IMR-90 (cell line): ENCODE results near the gene TTC8. TPM values are rescaled to one million over a fixed set of nuclear protein-coding genes. Genes with fewer than 3 reads are reported as not detected.

Experiments
- ATAC-seq: fragments of 200-7000 bp; cut with Tn5 transposase; 2 replicates; pipeline ENCODE4 v1.9.1; 2020; ENCODE audit warnings: low read depth, mild to moderate bottlenecking, moderate library complexity
- BruUV-seq: library from RNA; stranded (reverse); fragments of 400-500 nt; replicated peaks from 2 replicates; lab custom pipeline; 2021; lab: Mats Ljungman, UMichigan
- CTCF ChIA-PET: fragments of 300-600 bp; formaldehyde crosslinking; extraction: SDS; loops from one replicate; lab custom pipeline; 2021; ENCODE audit warnings: antibody characterized with exemption; lab: Yijun Ruan, JAX
- POLR2A ChIA-PET: fragments of 300-600 bp; sonication (Branson Sonifier 250); formaldehyde crosslinking; loops from one replicate; lab custom pipeline; 2022; ENCODE audit warnings: antibody characterized with exemption; ENCODE audit not compliant: unreplicated experiment; lab: Charles Lee
- DNase-seq: peaks from one replicate; pipeline ENCODE4 v3.0.0; 2013
- H2AFZ ChIP-seq: replicated peaks from 2 replicates; pipeline ENCODE3; 2013; ENCODE audit warnings: low read length, mild to moderate bottlenecking; ENCODE audit not compliant: poor library complexity
- H2AK5ac ChIP-seq: 2 replicates; pipeline ENCODE4 v1.6.1; 2013; ENCODE audit warnings: low read depth, low read length, inconsistent platforms
- H2AK9ac ChIP-seq: replicated peaks from 2 replicates; pipeline ENCODE3; 2013; ENCODE audit warnings: mild to moderate bottlenecking, low read depth, low read length, moderate library complexity; ENCODE audit not compliant: poor library complexity
- H2BK120ac ChIP-seq: 2 replicates; pipeline ENCODE4 v1.6.1; 2013; ENCODE audit warnings: low read depth, low read length, inconsistent platforms
- H2BK15ac ChIP-seq: 3 replicates; pipeline ENCODE4 v1.6.1; 2013; ENCODE audit warnings: low read depth, low read length, inconsistent platforms
- H2BK20ac ChIP-seq: 2 replicates; pipeline ENCODE4 v1.6.1; 2013; ENCODE audit warnings: low read depth, mild to moderate bottlenecking, inconsistent platforms, low read length, moderate library complexity
- H2BK5ac ChIP-seq: 2 replicates; pipeline ENCODE4 v1.6.1; 2013; ENCODE audit warnings: mild to moderate bottlenecking, low read depth, low read length, inconsistent platforms; ENCODE audit not compliant: poor library complexity, severe bottlenecking
- H3K14ac ChIP-seq: replicated peaks from 2 replicates; pipeline ENCODE4 v1.6.1; 2013; ENCODE audit warnings: low read depth, low read length, inconsistent platforms
- H3K18ac ChIP-seq: 2 replicates; pipeline ENCODE4 v1.6.1; 2013; ENCODE audit warnings: low read depth, low read length, control low read depth
- H3K23ac ChIP-seq: 2 replicates; pipeline ENCODE4 v1.6.1; 2013; ENCODE audit warnings: low read depth, low read length, inconsistent platforms
- H3K27ac ChIP-seq: 2 replicates; pipeline ENCODE4 v1.5.1; 2013; ENCODE audit warnings: mild to moderate bottlenecking, control low read depth, low read length; ENCODE audit not compliant: insufficient read depth
- H3K27me3 ChIP-seq: 2 replicates; pipeline ENCODE4 v1.6.1; 2013; ENCODE audit warnings: low read length; ENCODE audit not compliant: control insufficient read depth, insufficient read depth
- H3K36me3 ChIP-seq: 2 replicates; pipeline ENCODE4 v1.6.1; 2013; ENCODE audit warnings: low read length, mixed read lengths; ENCODE audit not compliant: control insufficient read depth, insufficient read depth
- H3K4ac ChIP-seq: 2 replicates; pipeline ENCODE4 v1.6.1; 2013; ENCODE audit warnings: low read depth, low read length, inconsistent platforms
- H3K4me1 ChIP-seq: 2 replicates; pipeline ENCODE4 v1.6.1; 2013; ENCODE audit warnings: low read length, mixed read lengths; ENCODE audit not compliant: control insufficient read depth, insufficient read depth
- H3K4me2 ChIP-seq: 2 replicates; pipeline ENCODE4 v1.6.1; 2013; ENCODE audit warnings: low read depth, mild to moderate bottlenecking, control low read depth, low read length, moderate library complexity
- H3K4me3 ChIP-seq: 2 replicates; pipeline ENCODE4 v1.5.1; 2013; ENCODE audit warnings: low read depth, mild to moderate bottlenecking, control low read depth, low read length, moderate library complexity; ENCODE audit not compliant: insufficient read depth
- H3K56ac ChIP-seq: 2 replicates; pipeline ENCODE4 v1.6.1; 2013; ENCODE audit warnings: low read length, inconsistent platforms; ENCODE audit not compliant: insufficient read depth; ENCODE audit errors: extremely low read depth
- H3K79me1 ChIP-seq, 2 experiments: 2 replicates each; pipeline ENCODE4 v1.6.1; 2013; ENCODE audit warnings: low read length in 2 of 2, inconsistent platforms in 1 of 2, low read depth in 1 of 2
- H3K9ac ChIP-seq: 2 replicates; pipeline ENCODE4 v1.6.1; 2013; ENCODE audit warnings: low read depth, low read length, control low read depth
- H3K9me1 ChIP-seq: 2 replicates; pipeline ENCODE4 v1.6.1; 2013; ENCODE audit warnings: low read length, inconsistent platforms; ENCODE audit not compliant: insufficient read depth
- H3K9me3 ChIP-seq: 2 replicates; pipeline ENCODE4 v1.6.1; 2013; ENCODE audit warnings: low read length; ENCODE audit not compliant: control insufficient read depth, insufficient read depth
- H4K20me1 ChIP-seq: 2 replicates; pipeline ENCODE4 v1.6.1; 2013; ENCODE audit warnings: low read length, inconsistent platforms; ENCODE audit not compliant: insufficient read depth
- H4K5ac ChIP-seq: 2 replicates; pipeline ENCODE4 v1.6.1; 2013; ENCODE audit warnings: mild to moderate bottlenecking, low read depth, low read length, control low read depth
- H4K8ac ChIP-seq, 2 experiments: 2 replicates each; pipeline ENCODE4 v1.6.1; 2013; ENCODE audit warnings: low read depth in 2 of 2, low read length in 2 of 2, control low read depth in 1 of 2, inconsistent platforms in 1 of 2
- H4K91ac ChIP-seq: 2 replicates; pipeline ENCODE4 v1.6.1; 2013; ENCODE audit warnings: low read depth, low read length, inconsistent platforms; ENCODE audit not compliant: insufficient read depth
- CEBPB ChIP-seq: IDR thresholded peaks from 2 replicates; pipeline ENCODE4 v1.6.1; 2012; ENCODE audit warnings: low read depth, low read length, improper control_type of control experiment
- CHD1 ChIP-seq: IDR thresholded peaks from 2 replicates; pipeline ENCODE4 v1.6.1; 2012; ENCODE audit warnings: low read depth, low read length, improper control_type of control experiment
- MAFK ChIP-seq: IDR thresholded peaks from 2 replicates; pipeline ENCODE4 v1.6.1; 2012; ENCODE audit warnings: low read depth, low read length, improper control_type of control experiment
- MXI1 ChIP-seq: IDR thresholded peaks from 2 replicates; pipeline ENCODE4 v1.6.1; 2012; ENCODE audit warnings: low read depth, mild to moderate bottlenecking, low read length, moderate library complexity, borderline replicate concordance
- RCOR1 ChIP-seq: IDR thresholded peaks from 2 replicates; pipeline ENCODE4 v1.6.1; 2012; ENCODE audit warnings: mild to moderate bottlenecking, low read length, improper control_type of control experiment; ENCODE audit not compliant: insufficient replicate concordance
- RFX5 ChIP-seq: IDR thresholded peaks from 2 replicates; pipeline ENCODE4 v1.8.0; 2012; ENCODE audit warnings: low read depth, mild to moderate bottlenecking, low read length, moderate library complexity
- SMC3 ChIP-seq: fragments of 150-350 bp; IDR thresholded peaks from 2 replicates; pipeline ENCODE4 v1.6.1; 2016; ENCODE audit warnings: low read depth, mild to moderate bottlenecking, antibody characterized with exemption, low read length, moderate library complexity
- WGBS, 2 experiments: methylation state at CpG; one replicate each; pipeline versions ENCODE4 v1.1.5 to v1.1.7; 2013; ENCODE audit warnings: missing lambda C conversion rate in 2 of 2; ENCODE audit not compliant: insufficient read length in 1 of 2; ENCODE audit errors: extremely low coverage in 2 of 2; 5-methylcytosine and 5-hydroxymethylcytosine counted together
- dilution Hi-C: fragments of 300-500 bp; cut with HindIII; formaldehyde crosslinking; loops from one replicate; pipeline ENCODE4 v1.14.3; 2018; ENCODE audit warnings: low sequenced_read_pairs; ENCODE audit not compliant: unreplicated experiment
- in situ Hi-C: fragments of 300-500 bp; cut with MboI; formaldehyde crosslinking; loops from 3 replicates; pipeline ENCODE4 v1.14.3; 2019; ENCODE audit warnings: low sequenced_read_pairs, inconsistent platforms, mixed read lengths
- intact Hi-C: fragments of 100-400 bp; cut with micrococcal nuclease; formaldehyde crosslinking; loops from 2 replicates; pipeline ENCODE4 v1.10.0; 2022
- polyA plus RNA-seq, 3 experiments: library from polyadenylated mRNA; depleted of rRNA; stranded (reverse); fragments of >200 nt; gene quantifications; 2 replicates each; pipeline ENCODE4 v1.2.3, GENCODE V29; 2012; ENCODE audit warnings: low replicate concordance in 1 of 3
- total RNA-seq: library from RNA; depleted of rRNA; stranded (reverse); fragments of >200 nt; gene quantifications from 2 replicates; pipeline ENCODE4 v1.2.3, GENCODE V29; 2012
- TF ChIP-seq, protein P1 (sequence below): fragments of 150-350 bp; IDR thresholded peaks from 2 replicates; pipeline ENCODE4 v1.6.1; 2017; ENCODE audit warnings: mild to moderate bottlenecking, antibody characterized with exemption, low read length, low read depth

The TTC8 gene
- total and polyA plus RNA-seq, 2 of the 4 experiments (the other 2 are of a cell fraction): 48.9 to 84.2 TPM

DNA sequence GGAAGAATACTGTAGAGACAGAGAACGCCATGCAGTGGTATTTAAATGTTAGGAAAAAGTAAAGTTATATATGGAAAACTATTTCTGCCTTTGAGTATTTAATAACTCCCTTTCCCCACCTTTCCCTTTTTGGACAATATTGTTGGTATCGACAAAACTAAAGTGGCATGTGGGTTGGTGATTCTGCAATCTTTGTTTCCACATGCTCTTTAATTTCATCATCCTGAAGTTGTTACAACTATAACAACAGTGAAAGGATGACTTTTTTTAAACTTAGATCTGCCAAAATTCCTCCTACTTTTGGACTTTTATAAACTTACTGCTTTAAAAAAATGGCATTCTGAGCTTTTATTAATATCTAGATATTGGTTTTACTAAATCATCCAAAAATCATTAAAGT lies 25.3 kb downstream of the TTC8 start:
- H3K4me3 ChIP-seq: no peak overlapping the region
- H3K36me3 ChIP-seq: peaks cover 8% of the 10 kb centered on the region
- H2AK5ac ChIP-seq: peak overlapping the region; percentile 62; the same call in 1 of the 2 replicates
- WGBS, 2 experiments: no CpG with 5 or more reads among the region's 2 CpGs
- H2BK15ac ChIP-seq: peak overlapping the region; percentile 45; the same call in 1 of the 3 replicates
- H2AK9ac ChIP-seq: no peak overlapping the region
- H3K23ac ChIP-seq: no peak overlapping the region
- H3K9me3 ChIP-seq: no peaks in the 10 kb centered on the region
- CTCF ChIA-PET: no interaction called here
- dilution Hi-C loops (no loop called here), in situ Hi-C loops (no loop called here), intact Hi-C loops (loop anchor here (10.0 kb wide), 1 partner anchor 165 kb away; no protein-coding TSS in a partner anchor)
- H2BK5ac ChIP-seq: peak overlapping the region; percentile 81
- no peak overlapping the region for H3K9ac ChIP-seq
- H4K5ac ChIP-seq: no peak overlapping the region
- peak overlapping the region; percentile 77 for H3K14ac ChIP-seq
- no peaks in the 10 kb centered on the region for H3K27me3 ChIP-seq
- H4K91ac ChIP-seq: peak overlapping the region; percentile 84
- H3K27ac ChIP-seq: 0 out of 2 replicates have a peak overlapping the region, but pooled peaks have one; percentile 8
- POLR2A ChIA-PET: no interaction called here
- H2BK20ac ChIP-seq: peak overlapping the region; percentile 98
- peak overlapping the region; percentile 75 to 80 for H4K8ac ChIP-seq
- peak overlapping the region; percentile 95 for H2BK120ac ChIP-seq
- DNase-seq: no peak
- H3K18ac ChIP-seq: peak overlapping the region; percentile 58; the same call in 1 of the 2 replicates
- H3K9me1 ChIP-seq: peaks cover 2% of the 10 kb centered on the region; the same call in 1 of the 2 replicates
- no peak overlapping the region for H3K56ac ChIP-seq
- H3K4ac ChIP-seq: peak overlapping the region; percentile 89
- no peak overlapping the region for H3K4me2 ChIP-seq
- H4K20me1 ChIP-seq: no peaks in the 10 kb centered on the region
- no TSS peak for BruUV-seq
- TF ChIP-seq, protein P1, sequence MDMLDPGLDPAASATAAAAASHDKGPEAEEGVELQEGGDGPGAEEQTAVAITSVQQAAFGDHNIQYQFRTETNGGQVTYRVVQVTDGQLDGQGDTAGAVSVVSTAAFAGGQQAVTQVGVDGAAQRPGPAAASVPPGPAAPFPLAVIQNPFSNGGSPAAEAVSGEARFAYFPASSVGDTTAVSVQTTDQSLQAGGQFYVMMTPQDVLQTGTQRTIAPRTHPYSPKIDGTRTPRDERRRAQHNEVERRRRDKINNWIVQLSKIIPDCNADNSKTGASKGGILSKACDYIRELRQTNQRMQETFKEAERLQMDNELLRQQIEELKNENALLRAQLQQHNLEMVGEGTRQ: no peak
- TF ChIP-seq MXI1 (peak; percentile 20; the same call in 1 of the 2 replicates), CEBPB (peak; percentile 74; the same call in 1 of the 2 replicates), RCOR1 (no peak), CHD1 (no peak), MAFK (no peak), RFX5 (no peak), SMC3 (no peak)
- H3K4me1 ChIP-seq: peaks cover 4% of the 10 kb centered on the region
- no peak overlapping the region for H2AFZ ChIP-seq
- ATAC-seq: no peak
- H3K79me1 ChIP-seq: peaks cover 0 to 22% of the 10 kb centered on the region in 2 experiments; a peak in 3 of 4 replicates
